Measurements from ENCODE around the gene POLA2. TPM values are rescaled to one million over a fixed set of nuclear protein-coding genes. Genes with fewer than 3 reads are reported as not detected.

The POLA2 gene
- total and polyA plus RNA-seq, 9 of the 15 experiments (the other 6 are each of a cell fraction or from before 2014, with no cell fraction given) = 2.7 to 134 (median 44.4) TPM

DNA sequence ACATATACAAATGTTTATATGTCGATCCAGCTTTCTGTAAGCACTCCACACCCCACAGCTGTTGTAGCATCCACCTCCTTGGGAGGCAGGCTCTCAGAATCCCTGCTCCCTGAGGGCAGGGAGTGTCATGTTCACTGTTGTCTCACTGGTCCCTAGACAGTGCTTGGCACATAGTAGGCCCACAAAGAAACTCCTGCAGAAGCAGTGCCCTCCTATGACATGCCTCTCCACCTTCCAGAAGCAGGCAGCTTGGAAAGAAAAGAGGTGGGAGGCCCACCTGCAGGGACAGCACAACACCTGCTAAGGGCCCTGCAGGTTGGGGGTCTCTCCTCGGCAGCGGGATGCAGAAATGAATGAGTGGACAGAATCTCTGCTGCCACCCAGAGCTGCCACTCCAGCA lies 41.8 kb downstream of the POLA2 start:
- no peaks in the 10 kb centered on the region for H3K79me2 ChIP-seq (ENCODE audit: control insufficient read depth, insufficient read depth, low read length)
- ATAC-seq (no peak), DNase-seq (ENCODE audit: extremely low read depth in 1 of 4, low spot score in 3 of 4) (no peak), FAIRE-seq (no peak)
- H3K27me3 ChIP-seq (ENCODE audit: control insufficient read depth in 2 of 2, insufficient read depth in 2 of 2, low read length in 2 of 2) = no peaks in the 10 kb centered on the region
- H3K27ac ChIP-seq (ENCODE audit: extremely low read depth, low read depth, low read length) = no peak overlapping the region
- no peaks in the 10 kb centered on the region for H3K9me3 ChIP-seq (replicated peaks; ENCODE audit: control insufficient read depth, insufficient read depth, low read depth, low read length)
- H3K9ac ChIP-seq (ENCODE audit: insufficient read depth in 1 of 2, low read depth in 2 of 2, low read length in 2 of 2) = no peak overlapping the region
- POLR2A ChIA-PET = interaction anchor here (0.6 to 1.0 kb wide), 2 partner anchors 13 to 57 kb away, joined by 3 read pairs; no protein-coding TSS in a partner anchor
- BruUV-seq (replicated peaks) = no TSS peak
- no peak for TF ChIP-seq BRD4 (IDR thresholded peaks at IDR 0.05)
- peak; percentile 93 for TF ChIP-seq ZKSCAN1 (IDR thresholded peaks at IDR 0.05; ENCODE audit: low read depth, low read length)
- peaks cover 22% of the 10 kb centered on the region; the same call in 2 of the 3 replicates for H3K36me3 ChIP-seq (ENCODE audit: control insufficient read depth, insufficient read depth, low read length)
- H4K20me1 ChIP-seq (replicated peaks; ENCODE audit: control insufficient read depth, insufficient read depth, low read length) = peaks cover 6% of the 10 kb centered on the region
- CTCF ChIA-PET (ENCODE audit: low intra/inter-chr PET ratio) = no interaction called here
- no peak overlapping the region for H3K4me2 ChIP-seq (ENCODE audit: insufficient read depth, low read length)
- no peak overlapping the region for H3K4me3 ChIP-seq
- no peaks in the 10 kb centered on the region for H3K9me1 ChIP-seq (ENCODE audit: control insufficient read depth, insufficient read depth, low read length)
- 89% methylated on average over 3 of the region's 3 CpGs for WGBS (ENCODE audit: insufficient coverage, low coverage, missing lambda C conversion rate)
- in situ Hi-C loops (cut with MboI) (no loop called here), intact Hi-C loops (cut with micrococcal nuclease) (no loop called here)
- no peak overlapping the region for H2AFZ ChIP-seq (ENCODE audit: low read depth, low read length)
- H3K4me1 ChIP-seq (replicated peaks in 1 of 2; ENCODE audit: control insufficient read depth in 2 of 2, insufficient read depth in 2 of 2, low read length in 2 of 2) = peaks cover 16 to 23% of the 10 kb centered on the region in 2 experiments; a peak in 4 of 5 replicates

DNA sequence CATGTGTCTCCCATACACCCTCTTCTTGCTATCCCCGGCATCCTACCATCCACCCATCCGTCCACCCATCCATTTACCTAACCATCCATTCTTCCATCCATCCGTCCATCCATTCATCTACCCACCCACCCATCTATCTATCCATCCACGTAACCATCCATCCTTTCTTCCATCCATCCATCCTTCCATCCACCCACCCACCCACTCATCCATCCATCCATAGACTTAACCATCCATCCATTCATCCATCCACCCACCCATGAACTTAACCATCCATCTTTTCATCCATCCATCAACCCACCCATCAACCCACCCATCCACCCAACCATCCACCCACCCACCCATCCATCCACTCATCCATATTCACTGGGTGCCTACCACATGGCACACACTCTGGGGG lies 42.3 kb downstream of the POLA2 start:
- no peak overlapping the region for H3K4me2 ChIP-seq (ENCODE audit: insufficient read depth, low read length)
- in situ Hi-C loops (cut with MboI) = no loop called here
- POLR2A ChIA-PET = interaction anchor here (1.0 kb wide), 1 partner anchor 13 kb away, joined by 3 read pairs; no protein-coding TSS in a partner anchor
- FAIRE-seq (no peak), ATAC-seq (no peak), DNase-seq (ENCODE audit: extremely low read depth in 1 of 4, low spot score in 3 of 4) (no peak)
- H3K27ac ChIP-seq (ENCODE audit: extremely low read depth, low read depth, low read length) = no peak overlapping the region
- peaks cover 16 to 26% of the 10 kb centered on the region in 2 experiments; a peak in 4 of 5 replicates for H3K4me1 ChIP-seq (replicated peaks in 1 of 2; ENCODE audit: control insufficient read depth in 2 of 2, insufficient read depth in 2 of 2, low read length in 2 of 2)
- no peak overlapping the region for H3K4me3 ChIP-seq
- WGBS (ENCODE audit: insufficient coverage, low coverage, missing lambda C conversion rate) = 91% methylated on average over 3 of the region's 4 CpGs
- peaks cover 16% of the 10 kb centered on the region; the same call in 2 of the 3 replicates for H3K36me3 ChIP-seq (ENCODE audit: control insufficient read depth, insufficient read depth, low read length)
- no peaks in the 10 kb centered on the region for H3K27me3 ChIP-seq (ENCODE audit: control insufficient read depth in 2 of 2, insufficient read depth in 2 of 2, low read length in 2 of 2)
- no TSS peak for BruUV-seq (replicated peaks)
- H3K9me1 ChIP-seq (ENCODE audit: control insufficient read depth, insufficient read depth, low read length) = no peaks in the 10 kb centered on the region
- intact Hi-C loops (cut with micrococcal nuclease) = no loop called here
- peak; percentile 42; the same call in 1 of the 2 replicates for TF ChIP-seq SUPT5H (IDR thresholded peaks at IDR 0.05)
- TF ChIP-seq ZNF140 (CRISPR knock-in tag; IDR thresholded peaks at IDR 0.05) = no peak
- no peak for TF ChIP-seq ZNF79 (CRISPR knock-in tag; IDR thresholded peaks at IDR 0.05; ENCODE audit: low read depth)
- TF ChIP-seq ETV1 (tag; conservative IDR thresholded peaks at IDR 0.05; ENCODE audit: low read depth) = no peak
- TF ChIP-seq, protein P1, sequence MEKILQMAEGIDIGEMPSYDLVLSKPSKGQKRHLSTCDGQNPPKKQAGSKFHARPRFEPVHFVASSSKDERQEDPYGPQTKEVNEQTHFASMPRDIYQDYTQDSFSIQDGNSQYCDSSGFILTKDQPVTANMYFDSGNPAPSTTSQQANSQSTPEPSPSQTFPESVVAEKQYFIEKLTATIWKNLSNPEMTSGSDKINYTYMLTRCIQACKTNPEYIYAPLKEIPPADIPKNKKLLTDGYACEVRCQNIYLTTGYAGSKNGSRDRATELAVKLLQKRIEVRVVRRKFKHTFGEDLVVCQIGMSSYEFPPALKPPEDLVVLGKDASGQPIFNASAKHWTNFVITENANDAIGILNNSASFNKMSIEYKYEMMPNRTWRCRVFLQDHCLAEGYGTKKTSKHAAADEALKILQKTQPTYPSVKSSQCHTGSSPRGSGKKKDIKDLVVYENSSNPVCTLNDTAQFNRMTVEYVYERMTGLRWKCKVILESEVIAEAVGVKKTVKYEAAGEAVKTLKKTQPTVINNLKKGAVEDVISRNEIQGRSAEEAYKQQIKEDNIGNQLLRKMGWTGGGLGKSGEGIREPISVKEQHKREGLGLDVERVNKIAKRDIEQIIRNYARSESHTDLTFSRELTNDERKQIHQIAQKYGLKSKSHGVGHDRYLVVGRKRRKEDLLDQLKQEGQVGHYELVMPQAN (IDR thresholded peaks at IDR 0.05; ENCODE audit: borderline replicate concordance) = no peak
- no peak for TF ChIP-seq ELF1 (tag; IDR thresholded peaks at IDR 0.05)
- TF ChIP-seq RFX7 (CRISPR knock-in tag; IDR thresholded peaks at IDR 0.05) = no peak
- TF ChIP-seq ZNF431 (CRISPR knock-in tag; IDR thresholded peaks at IDR 0.05) = no peak
- no peaks in the 10 kb centered on the region for H3K9me3 ChIP-seq (replicated peaks; ENCODE audit: control insufficient read depth, insufficient read depth, low read depth, low read length)
- CTCF ChIA-PET (ENCODE audit: low intra/inter-chr PET ratio) = no interaction called here
- H4K20me1 ChIP-seq (replicated peaks; ENCODE audit: control insufficient read depth, insufficient read depth, low read length) = peaks cover 6% of the 10 kb centered on the region
- H2AFZ ChIP-seq (ENCODE audit: low read depth, low read length) = no peak overlapping the region
- no peak overlapping the region for H3K9ac ChIP-seq (ENCODE audit: insufficient read depth in 1 of 2, low read depth in 2 of 2, low read length in 2 of 2)
- H3K79me2 ChIP-seq (ENCODE audit: control insufficient read depth, insufficient read depth, low read length) = no peaks in the 10 kb centered on the region
